HepG2 (cell line): Measurements from ENCODE around the gene CSNK1D. TPM values are rescaled to one million over a fixed set of nuclear protein-coding genes. Genes with fewer than 3 reads are reported as not detected.

Experiments
- AGO1 ChIP-seq: fragments of 200-400 bp; formaldehyde crosslinking; IDR thresholded peaks from 2 replicates; pipeline ENCODE4 v1.6.1; 2017; ENCODE audit warnings: mild to moderate bottlenecking, low read depth, low read length, moderate library complexity; ENCODE audit not compliant: poor library complexity, severe bottlenecking
- CEBPG ChIP-seq: IDR thresholded peaks from 2 replicates; pipeline ENCODE4 v1.6.1; 2016
- HCFC1 ChIP-seq: fragments of 150-350 bp; IDR thresholded peaks from 2 replicates; pipeline ENCODE4 v1.6.1; 2014; ENCODE audit warnings: low read depth, low read length
- HIVEP1 ChIP-seq: sonication (generic); formaldehyde crosslinking; IDR thresholded peaks from 2 replicates; pipeline ENCODE4 v1.4.0; 2020; ENCODE audit warnings: mild to moderate bottlenecking, missing genetic modification reagents
- MATR3 ChIP-seq: sonication (generic); formaldehyde crosslinking; IDR thresholded peaks from 2 replicates; pipeline ENCODE4 v1.4.0; 2020; ENCODE audit warnings: missing genetic modification reagents
- MBD4 ChIP-seq: IDR thresholded peaks from 2 replicates; pipeline ENCODE4 v1.6.1; 2012; ENCODE audit warnings: low read length, inconsistent platforms, borderline replicate concordance
- NKX3-1 ChIP-seq: sonication (generic); formaldehyde crosslinking; IDR thresholded peaks from 2 replicates; pipeline ENCODE4 v1.5.0; 2020; ENCODE audit warnings: missing genetic modification reagents
- NR3C1 ChIP-seq: sonication (generic); formaldehyde crosslinking; IDR thresholded peaks from 2 replicates; pipeline ENCODE4 v1.4.0; 2020; ENCODE audit warnings: missing genetic modification reagents
- PAWR ChIP-seq: sonication (generic); formaldehyde crosslinking; IDR thresholded peaks from 2 replicates; pipeline ENCODE4 v1.4.0; 2020; ENCODE audit warnings: missing genetic modification reagents, mild to moderate bottlenecking, borderline replicate concordance
- PCBP2 ChIP-seq: fragments of 200-400 bp; formaldehyde crosslinking; optimal IDR thresholded peaks from 2 replicates; pipeline ENCODE3; 2018; ENCODE audit warnings: low read length, low read depth; ENCODE audit not compliant: poor library complexity, severe bottlenecking
- PHB2 ChIP-seq: fragments of 450-650 bp; IDR thresholded peaks from 2 replicates; pipeline ENCODE4 v1.6.1; 2018; ENCODE audit not compliant: partially characterized antibody
- RARG ChIP-seq: sonication (generic); formaldehyde crosslinking; IDR thresholded peaks from 2 replicates; pipeline ENCODE4 v1.4.0; 2020; ENCODE audit warnings: low read depth, mild to moderate bottlenecking, missing genetic modification reagents
- RORA ChIP-seq: sonication (generic); formaldehyde crosslinking; IDR thresholded peaks from 2 replicates; pipeline ENCODE4 v1.5.0; 2020; ENCODE audit warnings: mild to moderate bottlenecking, missing genetic modification reagents, moderate library complexity
- ZFAT ChIP-seq: sonication (generic); formaldehyde crosslinking; conservative IDR thresholded peaks from 2 replicates; pipeline ENCODE4 v1.8.1; 2023; ENCODE audit warnings: missing genetic modification reagents, inconsistent platforms
- ZKSCAN5 ChIP-seq: sonication (generic); formaldehyde crosslinking; IDR thresholded peaks from 2 replicates; pipeline ENCODE4 v1.5.1; 2020; ENCODE audit warnings: mild to moderate bottlenecking, missing genetic modification reagents
- ZNF510 ChIP-seq: sonication (generic); formaldehyde crosslinking; IDR thresholded peaks from 2 replicates; pipeline ENCODE4 v1.4.0; 2020; ENCODE audit warnings: low read depth, mild to moderate bottlenecking, missing genetic modification reagents
- ZNF557 ChIP-seq: sonication (generic); formaldehyde crosslinking; IDR thresholded peaks from 2 replicates; pipeline ENCODE4 v1.4.0; 2020; ENCODE audit warnings: missing genetic modification reagents
- ZNF615 ChIP-seq: sonication (generic); formaldehyde crosslinking; IDR thresholded peaks from 2 replicates; pipeline ENCODE4 v1.5.0; 2020; ENCODE audit warnings: mild to moderate bottlenecking, missing genetic modification reagents, borderline replicate concordance
- ZNF761 ChIP-seq: sonication (generic); formaldehyde crosslinking; conservative IDR thresholded peaks from 2 replicates; pipeline ENCODE4 v1.4.0; 2020; ENCODE audit warnings: mild to moderate bottlenecking, missing genetic modification reagents
- ZNF850 ChIP-seq: sonication (generic); formaldehyde crosslinking; conservative IDR thresholded peaks from 2 replicates; pipeline ENCODE4 v1.9.0; 2021; ENCODE audit warnings: mild to moderate bottlenecking, missing genetic modification reagents
- polyA plus RNA-seq, 8 experiments: library from polyadenylated mRNA; depleted of rRNA in 3 of 8; stranded (reverse) in 7 of 8; unstranded in 1 of 8; fragments of >200 nt; fragmentation: Illumina TruSeq in 4 of 8; extraction: Trizol in 4 of 8; gene quantifications; 2 replicates each; pipeline versions ENCODE4 v1.2.1 to v1.2.3, GENCODE V29; 2011 to 2016; ENCODE audit warnings: low read depth in 4 of 8, missing spikeins in 1 of 8, mixed read lengths in 1 of 8; ENCODE audit not compliant: insufficient read depth in 1 of 8
- total RNA-seq, 5 experiments: library from RNA; depleted of rRNA; stranded (reverse); fragments of >200 nt; fragmentation: Illumina TruSeq; extraction: Trizol; gene quantifications; 2 replicates each; pipeline ENCODE4 v1.2.3, GENCODE V29; 2016; ENCODE audit warnings: low read depth in 1 of 5
- TF ChIP-seq, protein P1 (sequence below): sonication (generic); IDR thresholded peaks from 2 replicates; pipeline ENCODE4 v1.6.1; 2016; ENCODE audit warnings: low read depth, borderline replicate concordance
- TF ChIP-seq, protein P2 (sequence below): sonication (generic); formaldehyde crosslinking; IDR thresholded peaks from 2 replicates; pipeline ENCODE4 v1.4.0; 2020; ENCODE audit warnings: missing genetic modification reagents, low read depth, mild to moderate bottlenecking, borderline replicate concordance
- TF ChIP-seq, protein P3 (sequence below): sonication (generic); formaldehyde crosslinking; IDR thresholded peaks from 2 replicates; pipeline ENCODE4 v1.8.1; 2023; ENCODE audit warnings: mild to moderate bottlenecking, missing genetic modification reagents, borderline replicate concordance
- TF ChIP-seq, protein P4 (sequence below): sonication (generic); formaldehyde crosslinking; IDR thresholded peaks from 2 replicates; pipeline ENCODE4 v1.5.0; 2020; ENCODE audit warnings: mild to moderate bottlenecking, missing genetic modification reagents
- TF ChIP-seq, protein P5 (sequence below): sonication (generic); formaldehyde crosslinking; IDR thresholded peaks from 2 replicates; pipeline ENCODE4 v1.5.0; 2020; ENCODE audit warnings: missing genetic modification reagents, mild to moderate bottlenecking, borderline replicate concordance

The CSNK1D gene
- total and polyA plus RNA-seq, 2 of the 13 experiments (the other 11 are each of a cell fraction or from before 2014, with no cell fraction given): 31.5 to 128 TPM

DNA sequence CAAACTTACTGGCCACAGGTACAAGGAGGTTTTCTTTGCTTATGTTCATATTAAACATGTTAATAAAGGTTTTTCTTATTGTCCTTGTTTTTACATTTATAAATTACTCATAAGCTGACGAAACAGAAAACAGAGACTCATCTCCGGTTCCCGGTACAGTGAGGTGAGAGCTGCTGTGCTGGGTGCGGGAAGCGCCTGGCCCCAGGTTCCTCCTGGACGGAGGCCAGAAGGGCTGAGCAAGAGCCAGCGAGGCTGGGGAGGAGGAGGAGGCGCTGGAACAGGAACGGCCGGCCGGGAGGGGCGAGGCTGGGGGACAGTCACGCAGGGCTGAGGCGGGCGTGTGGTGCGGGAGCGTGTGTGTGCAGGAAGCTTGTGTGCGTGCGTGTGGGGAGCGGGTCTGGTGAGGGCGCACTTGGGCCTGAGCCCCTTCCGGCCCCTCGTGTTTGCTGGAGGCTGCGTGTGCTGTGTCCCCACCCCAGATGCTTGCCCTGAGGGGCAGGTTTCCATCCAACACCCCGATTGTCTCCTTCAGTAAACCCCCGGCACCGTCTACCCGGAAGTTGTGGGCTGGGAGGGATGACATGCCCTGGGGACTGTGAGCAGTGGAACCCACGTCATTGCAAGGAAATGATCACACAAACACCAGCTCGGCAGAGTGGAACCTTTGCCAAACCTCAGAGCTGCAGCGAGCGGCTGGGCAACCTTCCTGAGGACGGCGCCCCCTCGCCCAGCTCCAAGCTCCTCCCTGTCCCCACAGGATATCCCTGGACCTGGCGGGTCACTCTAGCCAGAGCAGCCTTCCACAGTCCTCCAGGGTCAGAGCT is 24.4 kb upstream of the CSNK1D start (continued):
- TF ChIP-seq ZNF615 (CRISPR knock-in tag) (no peak), RARG (CRISPR knock-in tag) (no peak), ZNF510 (CRISPR knock-in tag) (no peak), MATR3 (CRISPR knock-in tag) (no peak), CEBPG (CRISPR knock-in tag) (no peak; the same call in 1 of the 2 replicates), ZNF761 (CRISPR knock-in tag) (no peak), NKX3-1 (0 out of 2 replicates have a peak, but pooled peaks have one; percentile 22), HCFC1 (no peak), ZNF850 (CRISPR knock-in tag) (no peak), ZNF557 (CRISPR knock-in tag) (no peak), NR3C1 (CRISPR knock-in tag) (no peak), PHB2 (no peak), ZFAT (CRISPR knock-in tag) (no peak), PAWR (CRISPR knock-in tag) (no peak), AGO1 (no peak), PCBP2 (no peak), ZKSCAN5 (CRISPR knock-in tag) (no peak), MBD4 (no peak), HIVEP1 (CRISPR knock-in tag) (no peak; the same call in 1 of the 2 replicates), RORA (no peak)
- TF ChIP-seq, protein P1, sequence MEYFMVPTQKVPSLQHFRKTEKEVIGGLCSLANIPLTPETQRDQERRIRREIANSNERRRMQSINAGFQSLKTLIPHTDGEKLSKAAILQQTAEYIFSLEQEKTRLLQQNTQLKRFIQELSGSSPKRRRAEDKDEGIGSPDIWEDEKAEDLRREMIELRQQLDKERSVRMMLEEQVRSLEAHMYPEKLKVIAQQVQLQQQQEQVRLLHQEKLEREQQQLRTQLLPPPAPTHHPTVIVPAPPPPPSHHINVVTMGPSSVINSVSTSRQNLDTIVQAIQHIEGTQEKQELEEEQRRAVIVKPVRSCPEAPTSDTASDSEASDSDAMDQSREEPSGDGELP: peak; percentile 40; the same call in 1 of the 2 replicates
- TF ChIP-seq, protein P2, sequence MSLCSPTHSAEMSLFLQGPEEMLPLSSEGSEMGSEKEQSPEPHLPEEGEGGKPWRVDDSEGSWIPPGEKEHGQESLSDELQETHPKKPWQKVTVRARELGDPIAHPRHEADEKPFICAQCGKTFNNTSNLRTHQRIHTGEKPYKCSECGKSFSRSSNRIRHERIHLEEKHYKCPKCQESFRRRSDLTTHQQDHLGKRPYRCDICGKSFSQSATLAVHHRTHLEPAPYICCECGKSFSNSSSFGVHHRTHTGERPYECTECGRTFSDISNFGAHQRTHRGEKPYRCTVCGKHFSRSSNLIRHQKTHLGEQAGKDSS (CRISPR knock-in tag): 0 out of 2 replicates have a peak, but pooled peaks have one; percentile 68
- TF ChIP-seq, protein P3, sequence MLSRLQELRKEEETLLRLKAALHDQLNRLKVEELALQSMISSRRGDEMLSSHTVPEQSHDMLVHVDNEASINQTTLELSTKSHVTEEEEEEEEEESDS (CRISPR knock-in tag): no peak
- TF ChIP-seq, protein P4, sequence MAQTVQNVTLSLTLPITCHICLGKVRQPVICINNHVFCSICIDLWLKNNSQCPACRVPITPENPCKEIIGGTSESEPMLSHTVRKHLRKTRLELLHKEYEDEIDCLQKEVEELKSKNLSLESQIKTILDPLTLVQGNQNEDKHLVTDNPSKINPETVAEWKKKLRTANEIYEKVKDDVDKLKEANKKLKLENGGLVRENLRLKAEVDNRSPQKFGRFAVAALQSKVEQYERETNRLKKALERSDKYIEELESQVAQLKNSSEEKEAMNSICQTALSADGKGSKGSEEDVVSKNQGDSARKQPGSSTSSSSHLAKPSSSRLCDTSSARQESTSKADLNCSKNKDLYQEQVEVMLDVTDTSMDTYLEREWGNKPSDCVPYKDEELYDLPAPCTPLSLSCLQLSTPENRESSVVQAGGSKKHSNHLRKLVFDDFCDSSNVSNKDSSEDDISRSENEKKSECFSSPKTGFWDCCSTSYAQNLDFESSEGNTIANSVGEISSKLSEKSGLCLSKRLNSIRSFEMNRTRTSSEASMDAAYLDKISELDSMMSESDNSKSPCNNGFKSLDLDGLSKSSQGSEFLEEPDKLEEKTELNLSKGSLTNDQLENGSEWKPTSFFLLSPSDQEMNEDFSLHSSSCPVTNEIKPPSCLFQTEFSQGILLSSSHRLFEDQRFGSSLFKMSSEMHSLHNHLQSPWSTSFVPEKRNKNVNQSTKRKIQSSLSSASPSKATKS (CRISPR knock-in tag): no peak
- TF ChIP-seq, protein P5, sequence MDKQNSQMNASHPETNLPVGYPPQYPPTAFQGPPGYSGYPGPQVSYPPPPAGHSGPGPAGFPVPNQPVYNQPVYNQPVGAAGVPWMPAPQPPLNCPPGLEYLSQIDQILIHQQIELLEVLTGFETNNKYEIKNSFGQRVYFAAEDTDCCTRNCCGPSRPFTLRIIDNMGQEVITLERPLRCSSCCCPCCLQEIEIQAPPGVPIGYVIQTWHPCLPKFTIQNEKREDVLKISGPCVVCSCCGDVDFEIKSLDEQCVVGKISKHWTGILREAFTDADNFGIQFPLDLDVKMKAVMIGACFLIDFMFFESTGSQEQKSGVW (CRISPR knock-in tag): no peak
